Measurements from ENCODE around the gene ARHGAP26. TPM values are rescaled to one million over a fixed set of nuclear protein-coding genes. Genes with fewer than 3 reads are reported as not detected.

Gene ARHGAP26
- total and polyA plus RNA-seq, 2 donors (not counting 3 experiments of a cell fraction or from before 2014, with no cell fraction given) = 3.1 to 16.2 TPM

- no peaks in the 10 kb centered on the region for H3K9me3 ChIP-seq (replicated peaks; ENCODE audit: control insufficient read depth, insufficient read depth, low read length)
- H3K27ac ChIP-seq (ENCODE audit: insufficient read depth, low read depth, low read length) = no peak overlapping the region
- no peaks in the 10 kb centered on the region for H3K9me1 ChIP-seq (replicated peaks; ENCODE audit: control insufficient read depth, extremely low read depth, insufficient read depth, low read length)
- dilution Hi-C loops (cut with MboI; ENCODE audit: extremely low pct_ligation_motif_present, low sequenced_read_pairs) (no loop called here), intact Hi-C loops (cut with micrococcal nuclease) (no loop called here)
- no peaks in the 10 kb centered on the region for H3K79me2 ChIP-seq (ENCODE audit: control insufficient read depth, insufficient read depth, low read length)
- no peak overlapping the region for H2AFZ ChIP-seq (ENCODE audit: low read depth, low read length)
- no peak for TF ChIP-seq FOS (IDR thresholded peaks at IDR 0.05; ENCODE audit: borderline replicate concordance, insufficient read depth, low read length)
- no peak for TF ChIP-seq GATA2 (IDR thresholded peaks at IDR 0.05; ENCODE audit: insufficient read depth, insufficient read length, low read depth, low read length)
- no peak for TF ChIP-seq POLR2A (IDR thresholded peaks at IDR 0.05; ENCODE audit: low read depth, low read length)
- no peak for TF ChIP-seq POLR2AphosphoS5 (IDR thresholded peaks at IDR 0.05; ENCODE audit: insufficient read depth, low read depth, low read length)
- TF ChIP-seq JUN (IDR thresholded peaks at IDR 0.05; ENCODE audit: borderline replicate concordance, insufficient read depth, insufficient read length, low read depth) = no peak
- TF ChIP-seq MYC (IDR thresholded peaks at IDR 0.05; ENCODE audit: low read depth, low read length) = no peak
- no peaks in the 10 kb centered on the region for H3K36me3 ChIP-seq (ENCODE audit: control insufficient read depth in 2 of 2, extremely low read depth in 1 of 2, insufficient read depth in 2 of 2, low read length in 2 of 2)
- H4K20me1 ChIP-seq (replicated peaks; ENCODE audit: control insufficient read depth, extremely low read depth, insufficient read depth, low read length) = no peaks in the 10 kb centered on the region
- no TSS peak for BruUV-seq (replicated peaks)
- H3K4me1 ChIP-seq (ENCODE audit: control insufficient read depth, extremely low read depth, insufficient read depth, low read length) = no peaks in the 10 kb centered on the region
- POLR2A ChIA-PET = no interaction called here
- no peak for DNase-seq (ENCODE audit: low read depth, low spot score)
- H3K27me3 ChIP-seq (ENCODE audit: control insufficient read depth in 2 of 2, insufficient read depth in 2 of 2, low read length in 2 of 2) = no peaks in the 10 kb centered on the region
- FAIRE-seq = no peak
- H3K4me2 ChIP-seq (ENCODE audit: insufficient read depth, low read length) = no peak overlapping the region
- H3K4me3 ChIP-seq (replicated peaks in 1 of 3; ENCODE audit: insufficient read depth in 1 of 3, low read depth in 1 of 3, low read length in 3 of 3) = no peak overlapping the region
- CTCF ChIA-PET = no interaction called here
- no peak overlapping the region for H3K9ac ChIP-seq (replicated peaks; ENCODE audit: extremely low read depth, insufficient read depth, low read length)
Measured at GRCh38 chr5:143093452-143094086, 323.4 kb downstream of the ARHGAP26 start.

- H2AFZ ChIP-seq (ENCODE audit: low read depth, low read length) = no peak overlapping the region
- no TSS peak for BruUV-seq (replicated peaks)
- FAIRE-seq = no peak
Measured at GRCh38 chr5:143094087-143094521, 323.9 kb downstream of the ARHGAP26 start.

More at GRCh38 chr5:143094087-143094521, 323.9 kb downstream of the ARHGAP26 start:
- no peaks in the 10 kb centered on the region for H3K27me3 ChIP-seq (ENCODE audit: control insufficient read depth in 2 of 2, insufficient read depth in 2 of 2, low read length in 2 of 2)
- H4K20me1 ChIP-seq (replicated peaks; ENCODE audit: control insufficient read depth, extremely low read depth, insufficient read depth, low read length) = no peaks in the 10 kb centered on the region
- H3K9me1 ChIP-seq (replicated peaks; ENCODE audit: control insufficient read depth, extremely low read depth, insufficient read depth, low read length) = no peaks in the 10 kb centered on the region
- ChIA-PET CTCF (no interaction called here), POLR2A (no interaction called here)
- no peak overlapping the region for H3K4me3 ChIP-seq (replicated peaks in 1 of 3; ENCODE audit: insufficient read depth in 1 of 3, low read depth in 1 of 3, low read length in 3 of 3)
- dilution Hi-C loops (cut with MboI; ENCODE audit: extremely low pct_ligation_motif_present, low sequenced_read_pairs) = no loop called here
- H3K9ac ChIP-seq (replicated peaks; ENCODE audit: extremely low read depth, insufficient read depth, low read length) = no peak overlapping the region
- TF ChIP-seq POLR2AphosphoS5 (IDR thresholded peaks at IDR 0.05; ENCODE audit: insufficient read depth, low read depth, low read length) (no peak), MAX (IDR thresholded peaks at IDR 0.05; ENCODE audit: insufficient read depth, insufficient read length) (no peak), EZH2 (IDR thresholded peaks at IDR 0.05; ENCODE audit: borderline replicate concordance, low read depth, low read length, severe bottlenecking) (no peak), CTCF (IDR thresholded peaks at IDR 0.05; ENCODE audit: extremely low read depth in 1 of 2, insufficient read depth in 1 of 2, low read depth in 1 of 2, low read length in 2 of 2) (no peak), GATA2 (IDR thresholded peaks at IDR 0.05; ENCODE audit: insufficient read depth, insufficient read length, low read depth, low read length) (no peak), POLR2A (IDR thresholded peaks at IDR 0.05; ENCODE audit: low read depth, low read length) (no peak), JUN (IDR thresholded peaks at IDR 0.05; ENCODE audit: borderline replicate concordance, insufficient read depth, insufficient read length, low read depth) (no peak), FOS (IDR thresholded peaks at IDR 0.05; ENCODE audit: borderline replicate concordance, insufficient read depth, low read length) (no peak), MYC (IDR thresholded peaks at IDR 0.05; ENCODE audit: low read depth, low read length) (no peak)
- intact Hi-C loops (cut with micrococcal nuclease) = no loop called here
- H3K4me2 ChIP-seq (ENCODE audit: insufficient read depth, low read length) = no peak overlapping the region
- DNase-seq (ENCODE audit: low read depth, low spot score) = no peak
- no peaks in the 10 kb centered on the region for H3K79me2 ChIP-seq (ENCODE audit: control insufficient read depth, insufficient read depth, low read length)
- no peaks in the 10 kb centered on the region for H3K9me3 ChIP-seq (replicated peaks; ENCODE audit: control insufficient read depth, insufficient read depth, low read length)
- no peaks in the 10 kb centered on the region for H3K4me1 ChIP-seq (ENCODE audit: control insufficient read depth, extremely low read depth, insufficient read depth, low read length)
- H3K27ac ChIP-seq (ENCODE audit: insufficient read depth, low read depth, low read length) = no peak overlapping the region
- no peaks in the 10 kb centered on the region for H3K36me3 ChIP-seq (ENCODE audit: control insufficient read depth in 2 of 2, extremely low read depth in 1 of 2, insufficient read depth in 2 of 2, low read length in 2 of 2)
